ENCODE data around the gene SCML1. TPM values are rescaled to one million over a fixed set of nuclear protein-coding genes. Genes with fewer than 3 reads are reported as not detected.
"Not testable (repeated sequence)": the region's sequence is repeated elsewhere in the genome, so short reads cannot be mapped to it uniquely, and the experiment has no call there.

SCML1 gene
- polyA plus RNA-seq, 1 donor: 28.8 TPM

DNA sequence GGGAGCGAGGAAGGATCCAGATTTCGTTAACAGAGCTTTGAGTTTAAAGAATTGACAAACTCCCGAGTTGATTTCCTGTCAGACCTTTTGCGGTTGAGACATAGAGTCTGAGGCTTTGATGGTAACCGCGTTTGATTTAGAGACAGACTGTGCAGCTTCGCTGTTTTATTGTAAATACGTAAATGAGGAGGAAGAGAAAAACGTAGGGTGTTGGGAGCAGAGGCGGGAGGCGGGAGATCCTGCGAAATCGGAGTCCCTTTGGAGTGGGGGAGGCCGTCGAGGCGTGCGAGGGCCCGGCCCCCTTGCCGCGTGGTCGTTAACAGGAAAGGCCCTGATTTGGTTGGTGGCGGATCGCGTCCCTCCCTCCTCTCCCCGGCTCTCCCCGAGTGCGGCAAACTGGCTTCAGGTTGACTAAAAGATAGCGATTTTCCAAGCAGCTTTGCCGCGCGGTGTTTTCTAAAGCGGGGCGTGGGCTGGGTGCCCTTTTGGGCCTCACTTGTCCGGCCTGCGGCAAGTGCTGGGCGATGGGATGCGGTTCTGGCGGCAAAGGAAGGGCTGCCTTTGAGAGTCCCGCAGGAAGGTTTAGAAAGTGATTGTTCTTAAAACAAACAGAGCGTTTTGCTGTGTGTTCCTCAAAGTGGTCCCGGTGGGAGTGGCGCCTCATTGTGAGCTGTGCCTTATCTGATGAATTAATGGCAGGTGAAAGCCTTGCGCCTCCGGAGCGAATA lies 857 bp downstream of the SCML1 start:
- DNase-seq: no peak

DNA sequence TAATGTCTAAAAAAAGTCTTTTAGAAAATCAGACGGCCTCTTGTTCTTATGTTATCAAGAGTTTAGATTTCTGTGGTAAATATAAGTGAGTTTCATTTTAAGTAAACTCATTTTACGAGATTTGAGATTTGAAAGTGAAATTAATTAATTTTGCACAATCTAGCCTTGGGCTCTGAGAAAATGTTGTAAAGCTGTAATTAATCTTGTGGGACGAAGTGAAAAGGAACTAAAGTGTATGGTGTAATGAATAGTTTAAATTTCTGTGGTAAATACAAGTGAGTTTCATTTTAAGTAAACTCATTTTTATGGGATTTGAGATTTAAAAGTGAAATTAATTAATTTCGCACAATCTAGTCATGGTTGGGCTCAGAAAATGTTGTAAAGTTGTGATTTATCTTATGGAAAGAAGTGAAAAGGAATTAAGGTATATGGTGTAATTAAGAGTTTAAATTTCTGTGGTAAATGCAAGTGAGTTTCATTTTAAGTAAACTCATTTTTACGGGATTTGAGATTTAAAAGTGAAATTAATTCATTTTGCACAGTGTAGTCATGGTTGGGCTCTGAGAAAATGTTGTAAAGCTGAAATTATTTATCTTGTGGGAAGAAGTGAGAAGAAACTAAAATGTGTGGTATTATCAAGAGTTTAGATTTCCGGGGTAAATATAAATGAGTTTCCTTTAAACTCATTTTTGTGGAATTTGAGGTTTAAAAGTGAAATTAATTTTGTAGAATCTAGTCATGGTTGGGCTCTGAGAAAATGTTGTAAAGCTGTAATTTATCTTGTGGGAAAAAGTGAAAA lies 1.6 kb downstream of the SCML1 start:
- DNase-seq: no peak

DNA sequence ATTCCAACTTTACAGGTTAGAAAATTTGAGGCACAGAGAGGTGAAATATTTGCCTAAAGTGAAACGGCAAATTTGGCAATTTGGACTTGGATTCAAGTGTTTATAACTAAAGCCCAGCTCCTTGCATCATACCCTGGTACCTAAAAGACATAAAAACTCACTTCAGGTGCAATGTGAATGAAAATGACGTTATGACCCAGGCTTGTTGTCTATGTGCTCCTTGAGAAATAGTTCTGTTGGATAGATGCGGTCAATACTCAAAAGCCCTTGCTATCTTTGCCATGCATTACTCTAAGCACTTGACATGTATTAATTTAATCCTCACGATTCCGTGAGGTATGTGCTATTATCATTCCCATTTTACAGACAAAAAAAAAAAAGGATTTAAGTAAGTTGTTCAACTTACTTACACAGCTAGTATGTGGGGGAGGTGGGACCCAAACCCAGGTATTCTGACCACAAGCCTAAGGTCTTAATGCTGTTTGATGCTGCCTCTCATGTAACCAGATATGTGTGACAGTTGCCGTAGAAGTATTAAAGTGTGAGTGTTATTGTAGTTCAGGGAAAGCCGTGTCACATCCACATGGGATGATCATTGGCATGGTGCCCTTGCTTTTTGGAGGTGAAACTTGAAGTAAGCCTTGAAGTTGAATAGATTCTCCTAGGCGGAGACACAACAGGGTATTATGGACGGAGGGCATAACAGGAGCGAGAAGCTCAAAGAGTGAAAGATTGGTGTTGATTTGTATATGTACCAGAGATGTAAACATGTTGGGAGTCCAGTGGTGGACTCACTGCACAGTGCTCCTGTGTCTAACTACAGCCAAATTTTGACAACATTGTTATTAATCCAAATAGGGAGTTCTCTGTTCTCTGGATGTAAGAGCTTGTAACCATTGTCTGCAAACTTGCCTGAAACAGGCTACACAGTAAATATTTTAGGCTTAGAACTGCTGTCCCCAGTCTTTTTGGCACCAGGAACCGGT lies 3.1 kb downstream of the SCML1 start:
- DNase-seq: no peak

DNA sequence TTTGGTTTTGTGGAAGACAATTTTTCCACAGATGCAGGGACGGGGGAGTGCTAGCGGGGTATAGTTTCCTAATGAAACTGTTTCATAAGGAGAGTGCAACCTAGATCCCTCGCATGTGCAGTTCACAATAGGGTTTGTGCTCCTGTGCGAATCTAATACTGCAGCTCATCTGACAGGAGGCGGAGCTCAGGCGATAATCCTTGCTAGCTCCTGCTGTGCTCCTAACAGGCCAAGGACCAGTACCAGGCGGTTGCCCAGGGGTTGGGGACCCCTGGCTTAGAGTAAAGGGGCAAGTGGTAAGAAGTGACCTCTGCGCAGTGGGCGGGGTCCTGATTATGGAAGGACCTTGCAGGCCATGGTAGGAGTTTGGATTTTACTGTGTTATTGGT lies 3.8 kb downstream of the SCML1 start:
- DNase-seq: no peak

DNA sequence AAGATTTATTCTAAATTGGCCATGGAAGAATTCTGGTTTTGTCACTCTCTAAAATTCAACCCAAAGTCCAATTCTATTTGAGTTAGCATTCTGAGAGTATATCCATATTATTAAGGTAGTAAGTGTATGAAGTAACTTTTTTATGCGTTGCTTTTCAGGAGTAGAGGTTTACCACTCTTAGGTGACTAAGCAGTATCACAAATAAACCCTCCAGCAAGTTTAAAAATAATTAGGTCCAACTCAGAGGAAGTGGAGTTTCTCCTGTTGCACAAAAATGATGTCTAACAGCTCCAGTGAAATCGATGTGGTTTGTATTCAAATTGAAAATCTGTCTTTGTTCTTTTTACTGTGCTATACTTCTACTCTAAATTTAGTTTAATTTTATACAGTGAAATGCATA lies 6.6 kb downstream of the SCML1 start:
- DNase-seq: no peak

DNA sequence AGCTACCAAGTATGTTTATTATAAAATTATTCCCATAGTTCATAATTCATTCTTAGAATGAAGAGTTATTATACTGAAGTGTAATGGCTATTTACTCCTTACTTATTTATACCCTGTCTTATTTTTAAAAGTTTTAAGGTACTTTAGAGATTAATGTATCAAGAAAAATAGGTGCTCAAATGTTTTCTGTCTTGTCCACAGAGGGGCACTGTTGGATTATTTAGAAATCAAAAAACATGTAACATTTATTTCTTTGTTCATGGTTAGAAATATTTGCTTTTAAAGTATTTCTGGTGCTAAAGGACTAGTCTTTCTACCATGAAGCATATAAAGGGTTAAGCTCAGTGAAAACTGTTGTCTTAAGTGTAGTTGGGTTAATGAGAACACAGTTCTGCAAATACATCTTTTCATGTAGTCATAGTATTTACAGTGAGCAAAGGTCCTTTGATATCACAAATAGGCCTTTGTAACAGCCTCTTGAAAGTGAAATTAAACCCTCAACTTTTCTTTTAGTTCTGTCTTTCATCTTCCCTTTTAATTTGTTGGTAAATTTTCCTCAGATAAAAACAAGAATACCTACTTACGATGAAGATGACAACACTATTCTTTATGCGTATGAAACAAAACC lies 7.7 kb downstream of the SCML1 start:
- DNase-seq: no peak

DNA sequence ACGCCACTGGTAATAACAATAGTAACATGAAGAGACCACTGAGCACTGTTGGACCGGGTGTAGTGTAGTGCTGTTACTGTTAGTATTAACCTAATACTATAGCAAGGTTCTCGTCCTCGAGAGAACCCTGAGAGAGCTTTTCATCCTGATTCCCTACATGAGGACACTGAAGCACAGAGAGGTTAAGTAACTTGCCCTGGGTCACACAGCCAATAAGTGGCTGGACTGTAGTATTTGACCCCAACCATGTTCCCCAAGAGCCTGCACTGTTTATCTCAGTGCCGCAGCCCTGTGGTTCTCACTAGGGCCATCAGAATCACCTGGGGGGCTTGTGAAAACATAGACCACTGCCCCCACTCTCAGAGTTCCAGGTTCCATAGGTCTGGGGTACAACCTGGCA lies 10.4 kb downstream of the SCML1 start:
- no peak for DNase-seq

DNA sequence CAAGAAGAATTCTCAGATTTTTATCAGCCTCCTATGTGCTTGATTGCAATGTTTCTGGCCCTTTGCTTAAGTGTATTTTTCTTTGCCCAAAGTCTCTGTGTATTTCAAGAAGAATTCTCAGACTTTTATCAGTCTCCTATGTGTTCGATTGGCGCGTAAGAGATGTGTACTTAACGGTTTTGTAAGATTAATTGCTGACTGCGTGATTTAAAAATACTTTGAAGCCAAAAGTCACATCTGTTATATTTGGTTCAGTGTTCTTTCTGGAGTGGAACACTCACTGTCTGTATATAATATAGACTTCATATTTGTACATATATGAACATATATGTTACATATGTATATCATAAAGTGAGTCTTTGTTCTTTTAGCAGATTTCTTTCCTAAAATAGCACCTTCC lies 11.4 kb downstream of the SCML1 start:
- no peak for DNase-seq

DNA sequence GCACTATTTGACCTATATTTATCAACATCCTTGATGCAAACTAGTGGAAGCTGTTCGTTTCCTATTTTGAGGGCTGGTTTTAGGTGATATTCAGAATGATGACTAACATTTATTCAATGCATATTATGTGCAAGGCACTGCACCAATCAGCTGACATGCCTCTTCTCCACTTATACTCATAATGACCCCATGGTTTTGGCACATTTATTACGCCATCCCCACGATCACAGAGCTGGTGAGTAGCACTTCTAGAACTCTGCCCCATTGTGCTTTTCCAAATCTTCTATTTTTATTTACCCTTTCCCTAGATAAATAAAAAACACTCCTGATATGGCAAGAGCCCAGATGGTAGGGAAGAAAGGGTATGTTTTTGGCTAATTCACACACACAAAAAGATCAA lies 13.1 kb downstream of the SCML1 start:
- DNase-seq: no peak

DNA sequence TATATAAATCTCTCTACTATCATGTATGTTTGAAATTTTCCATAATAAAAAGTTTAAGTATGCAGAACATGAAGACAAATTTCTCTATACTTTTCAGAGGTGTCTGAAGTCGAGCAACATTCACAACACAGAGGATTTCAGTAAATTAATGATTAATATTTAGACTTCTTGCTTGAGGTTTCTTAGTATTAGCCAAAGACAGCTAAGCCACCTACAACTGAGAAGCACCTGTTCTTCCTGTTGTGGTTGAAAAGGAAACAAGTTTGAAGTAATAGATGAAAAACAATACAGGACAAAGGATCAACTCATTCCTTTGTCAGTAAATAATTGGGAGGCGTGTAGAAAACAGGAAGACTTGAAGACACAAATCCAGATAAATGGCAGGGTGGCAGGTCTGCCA lies 21.1 kb downstream of the SCML1 start:
- no peak for DNase-seq

DNA sequence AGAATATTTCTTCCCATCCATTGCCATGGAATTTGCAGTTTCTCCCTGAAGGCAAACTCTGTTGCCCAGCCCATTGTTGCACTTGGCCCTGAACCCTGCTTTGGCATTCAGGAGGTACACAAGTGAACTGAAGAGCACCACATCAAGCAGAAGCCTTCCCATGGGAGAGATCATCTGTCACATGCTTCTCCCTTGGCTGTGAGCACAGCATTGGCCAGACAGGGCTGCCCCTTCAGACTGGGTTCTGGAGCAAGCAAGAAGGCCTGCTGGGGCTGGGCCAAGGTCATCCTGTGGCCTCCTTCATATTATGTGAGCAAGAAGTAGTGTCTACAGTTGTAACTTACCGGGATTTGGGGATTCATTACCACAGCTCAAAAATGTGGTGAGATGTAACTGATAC lies 22.7 kb downstream of the SCML1 start:
- DNase-seq: no peak

DNA sequence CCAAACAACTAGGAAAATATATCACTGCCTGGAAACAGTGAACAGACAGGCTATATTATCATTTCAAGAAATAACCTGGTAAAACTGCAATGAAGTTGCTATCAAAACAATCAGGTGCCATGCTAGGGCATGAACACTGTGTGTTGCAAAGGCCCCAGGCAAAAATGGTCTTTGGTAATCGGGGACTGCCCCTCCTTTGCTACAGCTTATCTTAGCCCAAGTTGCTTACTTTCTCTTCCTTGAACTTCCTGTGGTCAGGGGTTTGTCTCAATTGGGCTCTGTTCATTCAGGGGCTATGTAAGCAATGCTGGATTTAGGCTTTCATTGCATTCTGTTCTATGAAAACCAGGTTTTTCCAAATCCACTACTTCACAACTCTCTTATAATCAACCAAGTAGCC lies 30.4 kb downstream of the SCML1 start:
- DNase-seq: no peak

DNA sequence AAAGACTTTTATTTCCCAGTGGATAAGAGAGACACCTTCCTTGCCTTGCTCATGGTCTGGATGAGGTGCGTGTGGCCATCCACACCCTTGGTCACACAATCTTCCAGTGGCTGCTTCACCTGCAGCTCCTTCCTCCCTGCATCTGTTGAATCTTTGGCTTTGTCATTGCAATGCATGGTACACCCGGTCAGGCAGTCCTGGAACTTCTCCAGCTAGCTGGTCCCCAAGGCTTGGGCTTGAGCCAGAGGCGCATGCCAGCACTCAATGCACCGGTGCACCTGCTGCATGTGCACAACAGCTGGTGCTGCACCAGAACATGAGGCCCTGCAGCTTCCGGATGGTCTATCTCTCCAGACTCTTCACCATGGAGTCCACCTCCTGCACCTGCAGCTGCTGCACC lies 31.7 kb downstream of the SCML1 start:
- DNase-seq: no peak

DNA sequence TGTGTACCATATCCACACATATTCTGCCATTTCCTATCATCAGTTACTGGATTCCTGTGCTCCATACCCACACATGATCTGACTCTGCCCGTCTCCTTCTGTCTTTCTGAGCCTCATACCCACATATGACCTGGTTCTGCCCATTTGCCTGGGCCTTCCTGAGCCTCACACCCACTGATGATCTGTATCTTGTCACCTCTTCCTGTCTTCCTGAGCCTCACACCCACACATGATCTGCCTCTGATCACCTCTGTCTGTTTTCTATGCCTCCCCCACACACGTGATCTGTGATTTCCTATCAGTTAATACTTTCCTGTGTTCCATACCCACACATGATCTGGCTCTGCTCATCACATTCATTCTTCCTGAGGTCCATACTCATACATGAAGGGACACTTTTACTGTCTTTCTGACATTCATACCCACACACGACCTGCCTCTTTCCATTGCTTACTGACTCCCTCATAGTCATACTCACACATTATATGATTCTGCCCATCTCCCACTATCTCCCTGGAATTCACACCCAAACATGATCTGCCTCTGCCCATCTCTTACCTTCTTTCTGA lies 32.5 kb downstream of the SCML1 start:
- no peak for DNase-seq

DNA sequence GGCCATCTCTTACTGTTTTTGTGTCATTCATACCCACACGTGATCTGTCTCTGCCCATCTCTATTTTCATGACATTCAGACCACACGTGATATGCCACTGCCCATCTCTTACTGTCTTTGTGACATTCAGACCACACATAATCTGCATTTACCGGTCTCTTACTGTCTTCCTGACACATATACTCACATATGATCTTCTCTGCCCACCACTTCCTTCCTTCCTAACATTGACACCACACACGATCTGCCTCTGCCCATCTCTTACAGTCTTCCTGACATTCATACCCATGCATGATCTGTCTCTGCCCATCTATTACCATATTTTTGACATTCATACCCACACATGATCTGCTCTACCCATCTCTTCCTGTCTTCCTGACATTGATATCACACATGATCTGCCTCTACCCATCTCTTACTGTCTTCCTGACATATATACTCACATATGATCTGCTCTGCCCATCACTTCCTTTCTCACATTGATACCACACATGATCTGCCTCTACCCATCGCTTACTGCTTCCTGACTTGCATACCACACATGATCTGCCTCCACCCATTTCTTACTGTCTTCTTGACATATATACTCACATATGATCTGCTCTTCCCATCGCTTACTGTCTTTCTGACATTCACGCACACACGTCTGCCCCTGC lies 36.1 kb downstream of the SCML1 start:
- no peak for DNase-seq

DNA sequence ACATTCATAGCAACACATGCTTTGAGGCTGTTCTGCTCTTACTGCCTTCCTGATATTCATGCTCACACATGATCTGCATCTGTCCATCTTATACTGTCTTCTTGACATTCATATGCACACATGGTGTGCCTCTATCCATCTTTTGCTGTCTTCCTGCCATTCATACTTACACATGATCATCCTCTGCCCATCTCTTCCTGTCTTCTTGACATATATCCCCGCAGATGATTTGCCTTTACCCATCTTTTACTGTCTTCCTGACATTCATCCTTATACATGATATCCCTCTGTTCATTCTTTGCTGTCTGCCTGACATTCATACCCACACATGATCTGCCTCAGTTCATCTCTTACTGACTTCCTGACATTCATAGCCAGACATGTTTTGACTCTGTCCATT lies 36.8 kb downstream of the SCML1 start:
- DNase-seq: no peak

DNA sequence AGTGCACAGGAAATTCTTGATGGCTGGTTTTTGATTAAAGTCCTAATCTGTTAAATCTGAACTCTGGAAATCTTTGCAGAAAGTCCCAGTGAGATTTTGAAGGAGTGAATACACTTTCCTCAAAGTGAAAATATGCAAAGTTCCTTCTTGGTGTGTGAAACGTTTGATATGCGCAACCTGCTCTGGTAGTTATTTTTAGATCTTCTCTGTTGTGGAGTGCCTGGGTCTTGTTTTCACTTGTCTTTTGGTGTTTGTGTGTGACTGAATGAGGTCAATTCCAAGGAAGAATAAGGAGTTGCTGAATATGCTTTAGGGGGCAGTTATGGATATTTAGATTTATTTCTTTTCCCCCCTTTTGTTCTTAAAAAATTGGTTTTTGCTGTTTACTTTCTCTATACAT lies 41.7 kb downstream of the SCML1 start:
- no peak for DNase-seq

DNA sequence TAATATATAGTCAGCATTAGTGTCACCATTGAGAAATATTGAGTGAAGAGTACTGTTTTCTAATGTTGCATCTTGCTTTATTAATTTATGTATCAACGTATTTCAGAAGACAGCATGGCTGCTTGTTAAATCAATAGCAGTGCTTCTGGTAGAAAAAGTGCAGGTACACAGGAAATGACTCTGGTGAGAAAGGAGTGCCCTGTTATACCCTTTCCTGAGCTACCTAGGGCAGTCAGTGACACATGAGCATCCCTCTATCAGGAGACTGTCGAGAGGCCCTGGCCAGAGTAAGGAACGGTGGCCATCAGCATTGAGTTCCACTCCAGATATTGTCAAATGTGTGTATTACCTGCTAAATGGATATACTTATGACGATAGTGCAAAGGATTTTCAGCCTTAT lies 42.1 kb downstream of the SCML1 start:
- DNase-seq: no peak

DNA sequence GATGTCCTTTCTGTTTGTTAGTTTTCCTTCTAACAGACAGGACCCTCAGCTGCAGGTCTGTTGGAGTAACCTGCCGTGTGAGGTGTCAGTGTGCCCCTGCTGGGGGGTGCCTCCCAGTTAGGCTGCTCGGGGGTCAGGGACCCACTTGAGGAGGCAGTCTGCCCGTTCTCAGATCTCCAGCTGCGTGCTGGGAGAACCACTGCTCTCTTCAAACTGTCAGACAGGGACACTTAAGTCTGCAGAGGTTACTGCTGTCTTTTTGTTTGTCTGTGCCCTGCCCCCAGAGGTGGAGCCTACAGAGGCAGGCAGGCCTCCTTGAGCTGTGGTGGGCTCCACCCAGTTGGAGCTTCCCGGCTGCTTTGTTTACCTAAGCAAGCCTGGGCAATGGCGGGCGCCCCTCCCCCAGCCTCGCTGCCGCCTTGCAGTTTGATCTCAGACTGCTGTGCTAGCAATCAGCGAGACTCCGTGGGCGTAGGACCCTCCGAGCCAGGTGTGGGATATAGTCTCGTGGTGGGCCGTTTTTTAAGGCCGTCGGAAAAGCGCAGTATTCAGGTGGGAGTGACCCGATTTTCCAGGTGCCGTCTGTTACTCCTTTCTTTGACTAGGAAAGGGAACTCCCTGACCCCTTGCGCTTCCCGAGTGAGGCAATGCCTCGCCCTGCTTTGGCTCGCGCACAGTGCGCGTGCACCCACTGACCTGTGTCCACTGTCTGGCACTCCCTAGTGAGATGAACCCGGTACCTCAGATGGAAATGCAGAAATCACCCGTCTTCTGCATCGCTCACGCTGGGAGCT lies 49.5 kb downstream of the SCML1 start:
- DNase-seq: not testable (repeated sequence)

DNA sequence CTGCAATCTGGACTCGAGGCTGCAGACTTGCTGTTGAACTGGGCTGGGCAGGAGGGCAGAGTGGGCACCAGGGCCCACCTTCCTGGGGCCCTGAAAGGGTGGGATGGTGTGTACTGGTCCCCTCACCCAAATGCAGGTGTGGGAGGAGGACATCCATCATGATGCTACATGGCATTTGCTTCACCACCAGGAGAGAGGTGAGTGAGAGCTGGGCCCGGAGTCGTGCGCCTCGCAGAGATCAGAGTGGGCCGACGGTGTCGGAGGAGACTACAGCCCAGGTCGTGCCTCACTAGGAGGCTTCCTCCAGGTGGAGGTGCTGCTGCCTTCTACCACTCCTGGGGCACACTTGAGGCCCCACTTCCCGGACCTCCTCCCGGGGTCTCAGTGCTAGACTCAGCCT lies 50.3 kb downstream of the SCML1 start:
- no peak for DNase-seq

All from left kidney (tissue), 2 donors.